K562 (cell line): ENCODE results near the gene DYNC1H1. TPM values are rescaled to one million over a fixed set of nuclear protein-coding genes. Genes with fewer than 3 reads are reported as not detected.

ENCODE experiments used
- ASH1L ChIP-seq: fragments of 450-650 bp; IDR thresholded peaks from 2 replicates; pipeline ENCODE4 v1.6.1; 2018; ENCODE audit warnings: borderline replicate concordance, mild to moderate bottlenecking, low read depth; ENCODE audit not compliant: partially characterized antibody
- BRF1 ChIP-seq: IDR thresholded peaks from 3 replicates; pipeline ENCODE4 v1.6.1; 2011; ENCODE audit warnings: borderline replicate concordance, mild to moderate bottlenecking; ENCODE audit not compliant: insufficient read length; ENCODE audit errors: extremely low read depth
- HCFC1 ChIP-seq: IDR thresholded peaks from 2 replicates; pipeline ENCODE4 v1.6.1; 2012; ENCODE audit warnings: low read depth, low read length, improper control_type of control experiment
- HDAC8 ChIP-seq: fragments of 450-650 bp; IDR thresholded peaks from 2 replicates; pipeline ENCODE4 v1.6.1; 2016; ENCODE audit warnings: mild to moderate bottlenecking, missing genetic modification characterization, moderate library complexity, missing compliant biosample characterization
- KDM1A ChIP-seq, 2 experiments: fragments of 450-650 bp; IDR thresholded peaks; 2 replicates each; pipeline ENCODE4 v1.6.1; 2016; ENCODE audit warnings: mild to moderate bottlenecking in 2 of 2
- L3MBTL2 ChIP-seq: fragments of 450-650 bp; IDR thresholded peaks from 2 replicates; pipeline ENCODE4 v1.6.1; 2016; ENCODE audit warnings: mild to moderate bottlenecking, moderate library complexity
- LEF1 ChIP-seq: fragments of 450-650 bp; IDR thresholded peaks from 2 replicates; pipeline ENCODE4 v1.6.1; 2016; ENCODE audit warnings: mild to moderate bottlenecking
- MEF2A ChIP-seq: IDR thresholded peaks from 2 replicates; pipeline ENCODE4 v1.6.1; 2011; ENCODE audit warnings: low read depth, mild to moderate bottlenecking, low read length, moderate library complexity; ENCODE audit not compliant: control insufficient read depth
- MEIS2 ChIP-seq: fragments of 450-650 bp; IDR thresholded peaks from 2 replicates; pipeline ENCODE4 v1.6.1; 2014; ENCODE audit warnings: mild to moderate bottlenecking; ENCODE audit not compliant: partially characterized antibody
- PML ChIP-seq: IDR thresholded peaks from 2 replicates; pipeline ENCODE4 v1.6.1; 2012; ENCODE audit warnings: low read length, inconsistent platforms
- ZNF830 ChIP-seq: fragments of 250-450 bp; sonication (Bioruptor Pico); IDR thresholded peaks from 2 replicates; pipeline ENCODE4 v1.5.0; 2021; ENCODE audit warnings: mild to moderate bottlenecking
- polyA plus RNA-seq, 8 experiments: library from polyadenylated mRNA; depleted of rRNA in 4 of 8; stranded (reverse) in 5 of 8; unstranded in 3 of 8; fragments of >200 nt; fragmentation: Nextera tagmentation in 2 of 8; fragmentation: Illumina TruSeq in 1 of 8; extraction: Ambion mirVana in 2 of 8; extraction: Trizol in 1 of 8; gene quantifications; 2 replicates each; pipeline versions ENCODE4 v1.2.1 to v1.2.3, GENCODE V29; 2011 to 2014; ENCODE audit warnings: inconsistent platforms in 1 of 8, missing spikeins in 1 of 8
- total RNA-seq, 7 experiments: library from RNA; depleted of rRNA in 6 of 7; stranded (reverse); fragments of >200 nt in 6 of 7; fragmentation: Illumina TruSeq in 2 of 7; extraction: Trizol in 2 of 7; gene quantifications; 2 replicates each; pipeline versions ENCODE4 v1.2.1 to v1.2.3, GENCODE V29; 2011 to 2021; ENCODE audit warnings: low replicate concordance in 1 of 7
- TF ChIP-seq, protein P1 (sequence below), 2 experiments: IDR thresholded peaks; 2 replicates each; pipeline ENCODE4 v1.6.1; 2011; ENCODE audit warnings: borderline replicate concordance in 1 of 2, control low read depth in 1 of 2, low read depth in 1 of 2, low read length in 1 of 2, mild to moderate bottlenecking in 1 of 2, mixed read lengths in 1 of 2, moderate library complexity in 1 of 2; ENCODE audit not compliant: insufficient read depth in 1 of 2, insufficient read length in 1 of 2, poor library complexity in 1 of 2, severe bottlenecking in 1 of 2; ENCODE audit errors: extremely low read depth in 1 of 2
- TF ChIP-seq, protein P2 (sequence below): fragments of 450-650 bp; IDR thresholded peaks from 2 replicates; pipeline ENCODE4 v1.6.1; 2016; ENCODE audit warnings: antibody characterized with exemption
- TF ChIP-seq, protein P3 (sequence below): fragments of 450-650 bp; IDR thresholded peaks from 2 replicates; pipeline ENCODE4 v1.6.1; 2016; ENCODE audit warnings: mild to moderate bottlenecking, moderate library complexity

Gene DYNC1H1
- total and polyA plus RNA-seq, 9 of the 15 experiments (the other 6 are each of a cell fraction or from before 2014, with no cell fraction given), result 31.9 to 335 (median 115) TPM

- TF ChIP-seq, protein P1, sequence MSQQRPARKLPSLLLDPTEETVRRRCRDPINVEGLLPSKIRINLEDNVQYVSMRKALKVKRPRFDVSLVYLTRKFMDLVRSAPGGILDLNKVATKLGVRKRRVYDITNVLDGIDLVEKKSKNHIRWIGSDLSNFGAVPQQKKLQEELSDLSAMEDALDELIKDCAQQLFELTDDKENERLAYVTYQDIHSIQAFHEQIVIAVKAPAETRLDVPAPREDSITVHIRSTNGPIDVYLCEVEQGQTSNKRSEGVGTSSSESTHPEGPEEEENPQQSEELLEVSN (IDR thresholded peaks at IDR 0.05; ENCODE audit: borderline replicate concordance in 1 of 2, extremely low read depth in 1 of 2, insufficient read depth in 1 of 2, insufficient read length in 1 of 2, low read depth in 1 of 2, low read length in 1 of 2, poor library complexity in 1 of 2, severe bottlenecking in 1 of 2), result peak in 1 of 2 experiments; percentile 30
- peak; percentile 48; the same call in 1 of the 2 replicates for TF ChIP-seq L3MBTL2
- no peak for TF ChIP-seq KDM1A (IDR thresholded peaks at IDR 0.05)
- TF ChIP-seq LEF1, result no peak
- TF ChIP-seq, protein P2, sequence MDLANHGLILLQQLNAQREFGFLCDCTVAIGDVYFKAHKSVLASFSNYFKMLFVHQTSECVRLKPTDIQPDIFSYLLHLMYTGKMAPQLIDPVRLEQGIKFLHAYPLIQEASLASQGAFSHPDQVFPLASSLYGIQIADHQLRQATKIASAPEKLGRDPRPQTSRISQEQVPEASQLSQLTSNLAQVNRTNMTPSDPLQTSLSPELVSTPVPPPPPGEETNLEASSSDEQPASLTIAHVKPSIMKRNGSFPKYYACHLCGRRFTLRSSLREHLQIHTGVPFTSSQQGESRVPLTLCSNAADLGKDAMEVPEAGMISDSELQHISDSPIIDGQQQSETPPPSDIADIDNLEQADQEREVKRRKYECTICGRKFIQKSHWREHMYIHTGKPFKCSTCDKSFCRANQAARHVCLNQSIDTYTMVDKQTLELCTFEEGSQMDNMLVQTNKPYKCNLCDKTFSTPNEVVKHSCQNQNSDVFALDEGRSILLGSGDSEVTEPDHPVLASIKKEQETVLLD, result no peak
- TF ChIP-seq BRF1, result no peak
- no peak for TF ChIP-seq HCFC1
- no peak for TF ChIP-seq PML
- TF ChIP-seq ASH1L, result no peak
- peak; percentile 77; the same call in 1 of the 2 replicates for TF ChIP-seq MEF2A
- no peak for TF ChIP-seq ZNF830 (CRISPR knock-in tag)
- TF ChIP-seq, protein P3, sequence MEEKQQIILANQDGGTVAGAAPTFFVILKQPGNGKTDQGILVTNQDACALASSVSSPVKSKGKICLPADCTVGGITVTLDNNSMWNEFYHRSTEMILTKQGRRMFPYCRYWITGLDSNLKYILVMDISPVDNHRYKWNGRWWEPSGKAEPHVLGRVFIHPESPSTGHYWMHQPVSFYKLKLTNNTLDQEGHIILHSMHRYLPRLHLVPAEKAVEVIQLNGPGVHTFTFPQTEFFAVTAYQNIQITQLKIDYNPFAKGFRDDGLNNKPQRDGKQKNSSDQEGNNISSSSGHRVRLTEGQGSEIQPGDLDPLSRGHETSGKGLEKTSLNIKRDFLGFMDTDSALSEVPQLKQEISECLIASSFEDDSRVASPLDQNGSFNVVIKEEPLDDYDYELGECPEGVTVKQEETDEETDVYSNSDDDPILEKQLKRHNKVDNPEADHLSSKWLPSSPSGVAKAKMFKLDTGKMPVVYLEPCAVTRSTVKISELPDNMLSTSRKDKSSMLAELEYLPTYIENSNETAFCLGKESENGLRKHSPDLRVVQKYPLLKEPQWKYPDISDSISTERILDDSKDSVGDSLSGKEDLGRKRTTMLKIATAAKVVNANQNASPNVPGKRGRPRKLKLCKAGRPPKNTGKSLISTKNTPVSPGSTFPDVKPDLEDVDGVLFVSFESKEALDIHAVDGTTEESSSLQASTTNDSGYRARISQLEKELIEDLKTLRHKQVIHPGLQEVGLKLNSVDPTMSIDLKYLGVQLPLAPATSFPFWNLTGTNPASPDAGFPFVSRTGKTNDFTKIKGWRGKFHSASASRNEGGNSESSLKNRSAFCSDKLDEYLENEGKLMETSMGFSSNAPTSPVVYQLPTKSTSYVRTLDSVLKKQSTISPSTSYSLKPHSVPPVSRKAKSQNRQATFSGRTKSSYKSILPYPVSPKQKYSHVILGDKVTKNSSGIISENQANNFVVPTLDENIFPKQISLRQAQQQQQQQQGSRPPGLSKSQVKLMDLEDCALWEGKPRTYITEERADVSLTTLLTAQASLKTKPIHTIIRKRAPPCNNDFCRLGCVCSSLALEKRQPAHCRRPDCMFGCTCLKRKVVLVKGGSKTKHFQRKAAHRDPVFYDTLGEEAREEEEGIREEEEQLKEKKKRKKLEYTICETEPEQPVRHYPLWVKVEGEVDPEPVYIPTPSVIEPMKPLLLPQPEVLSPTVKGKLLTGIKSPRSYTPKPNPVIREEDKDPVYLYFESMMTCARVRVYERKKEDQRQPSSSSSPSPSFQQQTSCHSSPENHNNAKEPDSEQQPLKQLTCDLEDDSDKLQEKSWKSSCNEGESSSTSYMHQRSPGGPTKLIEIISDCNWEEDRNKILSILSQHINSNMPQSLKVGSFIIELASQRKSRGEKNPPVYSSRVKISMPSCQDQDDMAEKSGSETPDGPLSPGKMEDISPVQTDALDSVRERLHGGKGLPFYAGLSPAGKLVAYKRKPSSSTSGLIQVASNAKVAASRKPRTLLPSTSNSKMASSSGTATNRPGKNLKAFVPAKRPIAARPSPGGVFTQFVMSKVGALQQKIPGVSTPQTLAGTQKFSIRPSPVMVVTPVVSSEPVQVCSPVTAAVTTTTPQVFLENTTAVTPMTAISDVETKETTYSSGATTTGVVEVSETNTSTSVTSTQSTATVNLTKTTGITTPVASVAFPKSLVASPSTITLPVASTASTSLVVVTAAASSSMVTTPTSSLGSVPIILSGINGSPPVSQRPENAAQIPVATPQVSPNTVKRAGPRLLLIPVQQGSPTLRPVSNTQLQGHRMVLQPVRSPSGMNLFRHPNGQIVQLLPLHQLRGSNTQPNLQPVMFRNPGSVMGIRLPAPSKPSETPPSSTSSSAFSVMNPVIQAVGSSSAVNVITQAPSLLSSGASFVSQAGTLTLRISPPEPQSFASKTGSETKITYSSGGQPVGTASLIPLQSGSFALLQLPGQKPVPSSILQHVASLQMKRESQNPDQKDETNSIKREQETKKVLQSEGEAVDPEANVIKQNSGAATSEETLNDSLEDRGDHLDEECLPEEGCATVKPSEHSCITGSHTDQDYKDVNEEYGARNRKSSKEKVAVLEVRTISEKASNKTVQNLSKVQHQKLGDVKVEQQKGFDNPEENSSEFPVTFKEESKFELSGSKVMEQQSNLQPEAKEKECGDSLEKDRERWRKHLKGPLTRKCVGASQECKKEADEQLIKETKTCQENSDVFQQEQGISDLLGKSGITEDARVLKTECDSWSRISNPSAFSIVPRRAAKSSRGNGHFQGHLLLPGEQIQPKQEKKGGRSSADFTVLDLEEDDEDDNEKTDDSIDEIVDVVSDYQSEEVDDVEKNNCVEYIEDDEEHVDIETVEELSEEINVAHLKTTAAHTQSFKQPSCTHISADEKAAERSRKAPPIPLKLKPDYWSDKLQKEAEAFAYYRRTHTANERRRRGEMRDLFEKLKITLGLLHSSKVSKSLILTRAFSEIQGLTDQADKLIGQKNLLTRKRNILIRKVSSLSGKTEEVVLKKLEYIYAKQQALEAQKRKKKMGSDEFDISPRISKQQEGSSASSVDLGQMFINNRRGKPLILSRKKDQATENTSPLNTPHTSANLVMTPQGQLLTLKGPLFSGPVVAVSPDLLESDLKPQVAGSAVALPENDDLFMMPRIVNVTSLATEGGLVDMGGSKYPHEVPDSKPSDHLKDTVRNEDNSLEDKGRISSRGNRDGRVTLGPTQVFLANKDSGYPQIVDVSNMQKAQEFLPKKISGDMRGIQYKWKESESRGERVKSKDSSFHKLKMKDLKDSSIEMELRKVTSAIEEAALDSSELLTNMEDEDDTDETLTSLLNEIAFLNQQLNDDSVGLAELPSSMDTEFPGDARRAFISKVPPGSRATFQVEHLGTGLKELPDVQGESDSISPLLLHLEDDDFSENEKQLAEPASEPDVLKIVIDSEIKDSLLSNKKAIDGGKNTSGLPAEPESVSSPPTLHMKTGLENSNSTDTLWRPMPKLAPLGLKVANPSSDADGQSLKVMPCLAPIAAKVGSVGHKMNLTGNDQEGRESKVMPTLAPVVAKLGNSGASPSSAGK, result peak; percentile 52; the same call in 1 of the 2 replicates
- peak; percentile 9 for TF ChIP-seq MEIS2
- TF ChIP-seq HDAC8 (tag), result no peak
Measured at GRCh38 chr14:102071283-102071998, 107.1 kb downstream of the DYNC1H1 start (continued).
